GM18499 (cell line): ENCODE results near the gene KRT13.

Experiments used
- ATAC-seq: cut with Tn5 transposase; IDR thresholded peaks from one replicate; pipeline ENCODE4 v1.9.1; 2021; ENCODE audit warnings: moderate number of reproducible peaks; ENCODE audit not compliant: insufficient read depth, unreplicated experiment

The KRT13 gene

DNA sequence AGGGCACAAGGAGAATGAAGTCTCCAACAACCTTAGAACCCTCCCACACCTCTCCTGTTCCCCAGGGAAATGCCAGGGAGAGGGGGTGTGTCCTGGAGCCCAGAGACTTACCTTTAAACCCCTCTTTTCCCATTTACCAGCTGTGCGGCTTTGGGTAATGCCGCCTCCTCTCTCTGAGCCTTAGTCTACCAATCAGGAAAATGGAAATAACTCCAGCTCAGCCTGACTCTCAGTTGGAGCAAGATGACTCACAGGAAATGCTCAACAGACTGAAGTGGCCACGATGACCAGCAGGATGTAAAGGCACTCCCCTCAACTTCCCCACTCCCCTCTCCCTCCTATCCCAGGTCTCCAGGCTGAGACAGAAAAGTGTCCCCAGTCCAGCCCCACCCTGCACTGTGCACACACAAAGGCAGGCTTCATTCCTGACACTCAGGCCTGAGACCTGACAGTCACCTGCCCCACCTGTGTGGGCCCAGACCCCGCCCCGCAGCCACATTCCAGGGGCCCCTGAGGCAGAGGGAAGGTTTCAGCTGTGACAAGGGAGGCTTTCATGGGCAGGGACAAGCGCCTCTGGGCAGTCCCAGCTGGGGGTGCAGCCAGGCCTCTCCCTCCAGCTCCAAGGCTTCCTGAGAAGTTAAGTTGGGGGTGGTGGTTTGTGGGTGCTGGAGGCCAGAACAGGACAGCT lies 16.3 kb upstream of the KRT13 start:
- no peak for ATAC-seq

DNA sequence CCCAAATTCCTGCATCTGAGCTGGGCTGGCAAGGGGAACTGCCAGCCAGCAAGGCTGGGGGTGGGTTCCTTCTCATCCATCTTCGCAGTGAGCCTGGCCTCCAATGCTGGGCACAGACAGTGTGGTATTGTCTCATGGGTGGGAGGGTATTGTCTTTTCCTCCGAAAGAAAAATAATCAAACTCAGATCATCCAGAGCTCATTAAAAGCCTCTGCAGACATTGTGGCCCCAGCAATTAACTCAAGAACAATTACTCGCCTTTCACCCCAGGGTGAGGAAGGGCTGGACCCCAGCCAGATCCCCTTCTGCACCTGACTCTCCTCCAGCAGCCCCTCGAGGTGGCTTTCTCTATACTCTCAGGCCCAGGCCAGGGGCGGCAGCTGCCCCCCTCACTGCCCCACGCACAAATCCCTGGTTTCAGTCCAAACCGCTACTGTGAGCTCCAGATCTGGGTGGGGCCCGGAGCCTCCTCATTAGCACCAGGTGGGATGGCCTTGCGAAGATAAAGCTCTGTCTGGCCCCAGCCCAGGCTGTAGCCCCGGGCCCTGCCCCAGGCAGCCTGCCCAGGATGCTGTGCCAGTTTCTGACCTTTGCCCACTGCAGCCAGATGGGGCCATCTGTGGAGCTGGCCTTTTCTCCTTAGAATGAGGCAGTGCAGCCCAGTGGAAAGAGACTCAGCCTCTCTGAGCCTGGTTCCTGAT lies 15.6 kb upstream of the KRT13 start:
- no peak for ATAC-seq

DNA sequence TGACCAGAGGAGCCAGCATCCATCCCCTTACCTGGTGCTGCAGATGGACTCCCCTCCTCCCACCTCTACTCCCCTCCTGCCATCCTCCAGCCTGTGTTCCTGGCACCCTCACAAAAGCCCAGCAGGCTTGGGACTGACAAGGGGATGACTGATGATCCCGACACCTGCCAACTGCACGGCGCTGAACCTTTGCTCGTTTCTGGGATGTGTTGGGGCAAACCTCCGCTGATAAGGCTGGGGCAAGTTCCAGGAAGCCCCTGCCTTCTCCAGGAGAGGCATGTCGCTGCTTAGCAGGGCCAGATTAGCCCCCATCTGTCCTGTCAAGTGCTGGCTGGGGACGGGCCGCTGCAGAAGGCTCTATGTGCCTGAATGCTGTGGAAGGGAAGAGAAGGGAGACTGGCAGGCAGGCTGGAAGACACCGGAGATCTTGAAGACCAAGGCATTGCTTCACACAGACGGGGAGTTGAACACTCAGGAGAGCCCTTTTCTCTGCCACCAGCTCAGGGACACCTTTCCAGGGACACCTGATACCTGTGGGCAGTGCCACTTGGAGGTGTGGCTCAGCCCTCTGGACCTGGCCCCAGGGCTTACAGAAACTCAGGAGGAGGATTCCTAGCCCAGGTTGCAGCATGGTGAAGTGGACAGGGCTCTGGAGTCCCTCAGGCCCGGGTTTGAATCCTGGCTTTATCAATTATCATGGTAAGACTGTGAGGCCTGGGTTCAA lies 14.3 kb upstream of the KRT13 start:
- no peak for ATAC-seq

DNA sequence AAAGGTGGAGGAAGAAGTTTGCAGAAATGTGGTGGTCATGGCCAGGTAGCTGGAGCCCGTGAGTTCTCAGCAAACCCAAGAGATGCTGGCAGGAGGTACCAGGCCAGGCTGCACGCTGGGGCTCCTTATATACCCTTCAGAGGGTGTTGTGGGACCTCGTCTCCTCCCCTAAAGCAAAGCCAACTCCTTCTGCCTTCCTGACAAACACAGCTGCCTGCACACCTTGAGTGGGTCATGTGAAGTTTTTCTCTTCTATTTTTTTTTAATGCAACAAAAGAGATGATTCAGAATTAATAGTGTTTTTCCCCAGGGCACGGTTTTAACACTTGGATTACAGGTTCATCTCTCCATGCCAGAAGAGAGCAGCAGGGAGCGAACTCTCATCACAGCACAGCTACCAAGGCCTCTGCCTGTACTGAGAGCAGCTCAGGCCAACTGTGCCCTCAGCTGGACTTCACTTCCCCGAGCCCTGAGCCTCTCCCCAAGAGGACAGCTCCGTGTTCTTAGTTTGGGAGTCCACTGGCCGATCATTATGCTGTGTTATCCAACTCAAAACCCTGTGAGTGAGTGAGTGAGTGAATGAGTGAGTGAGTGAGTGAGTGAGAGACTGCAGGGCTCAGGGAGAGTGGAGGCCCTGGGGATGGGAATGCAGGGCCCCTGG lies 13.5 kb upstream of the KRT13 start, which contains the start of gene KRT15:
Gene KRT15 (minus strand): TSS at position 102 of the 661 bp plus-strand sequence. CDS start 63 bp downstream, at position 39.
- no peak for ATAC-seq

DNA sequence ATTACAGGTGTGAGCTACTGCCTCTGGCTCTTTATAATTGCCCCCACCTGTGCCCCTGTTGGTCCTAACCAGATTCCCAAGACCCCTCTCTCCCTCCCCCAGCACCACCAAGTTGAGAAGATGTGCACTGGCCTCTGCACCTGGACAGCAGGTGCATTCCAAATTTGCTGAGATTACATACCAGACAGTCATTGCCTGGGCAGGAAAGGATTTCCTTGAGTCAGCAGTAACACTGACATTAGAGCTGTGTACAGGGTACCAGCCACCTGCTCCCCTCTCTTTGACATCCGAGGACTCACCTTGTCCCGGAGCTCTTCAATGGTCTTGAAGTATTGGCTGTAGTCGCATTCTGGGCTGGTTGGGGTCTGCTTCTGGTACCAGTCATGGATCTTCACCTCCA lies 12.6 kb upstream of the KRT13 start:
- no peak for ATAC-seq

DNA sequence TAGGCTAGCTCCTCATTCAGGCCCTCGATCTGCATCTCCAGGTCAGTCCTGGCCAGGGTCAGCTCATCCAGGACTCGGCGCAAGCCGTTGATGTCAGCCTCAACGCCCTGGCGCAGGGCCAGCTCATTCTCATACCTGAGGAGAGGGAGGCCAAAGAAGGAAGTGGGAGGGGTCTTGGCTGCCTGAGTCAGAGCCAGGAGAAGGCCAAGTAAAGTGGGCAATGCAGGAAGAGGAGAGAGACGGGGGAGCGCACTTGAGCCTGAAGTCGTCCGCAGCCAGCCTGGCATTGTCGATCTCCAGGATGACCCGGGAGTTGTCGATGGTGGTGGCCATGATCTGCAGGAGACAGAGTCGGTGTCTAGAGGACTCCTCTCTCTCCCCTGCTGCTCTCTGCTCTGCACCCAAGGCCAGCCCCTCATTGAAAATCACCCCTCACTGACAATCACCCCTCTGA lies 11.4 kb upstream of the KRT13 start:
- no peak for ATAC-seq

DNA sequence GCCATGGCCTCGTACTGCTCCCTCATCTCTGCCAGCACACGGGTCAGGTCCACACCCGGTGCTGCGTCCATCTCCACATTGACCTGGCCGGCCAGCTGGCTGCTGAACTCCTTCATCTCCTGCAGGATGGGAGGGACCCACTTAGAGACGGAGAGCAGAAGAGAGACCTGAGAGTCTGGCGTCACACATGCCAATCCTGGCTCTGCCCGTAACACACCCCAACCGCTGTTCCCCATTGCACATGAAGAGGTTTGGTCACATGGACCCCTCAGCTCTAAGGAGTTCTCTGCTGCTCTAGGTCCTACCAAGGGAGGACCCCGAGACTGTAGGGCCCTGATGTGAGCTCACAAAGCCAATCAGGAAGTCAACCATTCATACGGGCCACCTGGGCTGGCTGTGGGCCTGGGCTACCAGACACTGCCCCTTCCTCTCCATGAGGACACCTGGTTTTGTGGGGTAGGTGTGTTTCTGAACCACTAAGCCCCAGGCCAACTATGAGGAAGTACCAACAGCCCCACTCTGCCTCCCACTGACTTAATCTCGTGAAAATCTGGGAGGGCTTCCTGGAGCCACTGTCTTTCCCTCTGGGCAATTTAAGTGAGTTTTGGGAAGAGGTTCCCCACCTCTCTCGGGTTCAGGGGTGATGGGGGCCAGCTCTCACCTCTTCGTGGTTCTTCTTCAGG lies 10.9 kb upstream of the KRT13 start:
- no peak for ATAC-seq

DNA sequence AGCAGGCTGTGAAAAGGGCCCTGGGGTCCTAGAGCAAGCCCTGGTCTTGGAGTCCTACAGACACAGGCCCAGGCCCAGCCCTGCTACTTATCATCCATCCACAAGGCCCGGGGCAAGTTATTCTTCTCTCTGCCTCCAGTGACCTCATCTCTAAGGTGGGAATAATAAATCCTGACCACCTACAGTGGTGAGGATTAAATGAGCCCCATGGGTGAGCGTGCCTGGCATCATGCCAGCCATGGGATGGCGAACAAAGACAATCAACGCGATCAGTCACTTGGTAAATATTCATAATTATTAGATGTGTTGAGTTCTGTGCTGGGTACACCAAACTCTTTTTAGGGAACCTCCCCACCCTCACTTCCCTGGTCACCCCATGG lies 7.7 kb upstream of the KRT13 start:
- ATAC-seq, result no peak

DNA sequence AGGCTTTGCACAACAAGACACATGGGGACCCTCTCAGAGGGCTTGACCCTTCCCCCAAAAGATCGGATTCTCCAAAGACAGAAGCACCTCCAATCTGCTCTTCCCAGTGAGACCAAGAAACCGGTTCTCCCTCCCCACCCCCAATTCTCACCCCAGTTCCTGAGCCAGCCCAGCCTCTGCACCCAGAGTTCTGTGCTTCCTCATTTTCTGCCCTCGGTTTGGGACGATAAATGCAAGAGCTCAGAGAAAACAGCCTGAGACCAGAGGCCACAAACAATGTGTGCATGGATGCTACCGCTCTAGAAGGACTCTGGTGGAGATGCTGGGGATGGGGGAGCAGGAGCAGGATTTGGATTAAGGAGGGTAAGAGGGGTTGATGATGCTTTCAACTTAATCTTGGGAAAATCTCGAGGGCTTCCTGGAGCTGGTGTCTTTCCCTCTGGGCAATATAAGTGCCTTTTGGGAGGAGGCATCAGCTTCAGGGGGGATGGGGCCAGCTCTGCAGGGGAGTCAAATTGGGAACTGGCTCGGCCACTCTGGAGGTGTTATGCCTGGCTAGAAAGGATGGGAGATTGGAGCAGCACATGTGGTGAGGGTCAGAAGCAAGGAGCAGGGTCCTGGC lies 7.2 kb upstream of the KRT13 start:
- no peak for ATAC-seq

DNA sequence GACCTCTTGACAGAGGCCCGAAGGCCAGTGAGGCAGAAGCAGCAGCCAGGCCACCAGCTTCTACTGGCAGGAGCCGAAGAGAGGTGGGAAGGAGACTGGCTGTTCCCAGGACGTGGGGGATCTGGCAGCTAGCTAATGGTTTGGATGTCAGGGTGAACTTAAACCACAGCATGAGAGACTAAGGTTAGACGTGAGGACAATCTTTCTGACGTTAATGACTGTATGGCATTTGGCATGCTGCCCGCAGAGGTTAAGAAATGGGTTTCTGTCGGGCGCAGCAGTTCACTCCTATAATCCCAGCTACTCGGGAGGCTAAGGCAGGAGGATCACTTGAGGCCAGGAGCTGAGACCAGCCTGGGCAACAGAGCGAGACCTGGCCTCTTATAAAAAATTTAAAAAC lies 6.3 kb upstream of the KRT13 start:
- no peak for ATAC-seq

DNA sequence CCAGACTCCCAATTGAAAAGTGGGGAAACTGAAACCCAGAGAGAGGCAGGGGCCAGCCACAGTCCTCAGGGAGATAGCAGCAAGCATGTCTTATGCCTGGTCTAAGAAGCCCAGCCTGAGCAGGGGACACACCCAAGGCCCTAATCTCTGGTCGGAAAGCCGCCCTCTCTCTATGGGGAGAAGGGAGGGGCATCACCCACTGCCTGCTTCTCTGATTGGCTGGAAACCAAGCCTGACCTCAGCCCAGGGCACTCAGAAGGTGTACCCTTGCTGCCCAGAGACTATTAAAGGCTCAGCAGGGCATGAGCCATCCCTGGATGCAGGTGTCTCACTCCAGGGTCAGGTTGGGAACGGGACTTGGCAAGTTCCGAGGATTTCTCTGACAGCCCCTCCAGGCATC lies 5.7 kb upstream of the KRT13 start:
- ATAC-seq, result no peak

DNA sequence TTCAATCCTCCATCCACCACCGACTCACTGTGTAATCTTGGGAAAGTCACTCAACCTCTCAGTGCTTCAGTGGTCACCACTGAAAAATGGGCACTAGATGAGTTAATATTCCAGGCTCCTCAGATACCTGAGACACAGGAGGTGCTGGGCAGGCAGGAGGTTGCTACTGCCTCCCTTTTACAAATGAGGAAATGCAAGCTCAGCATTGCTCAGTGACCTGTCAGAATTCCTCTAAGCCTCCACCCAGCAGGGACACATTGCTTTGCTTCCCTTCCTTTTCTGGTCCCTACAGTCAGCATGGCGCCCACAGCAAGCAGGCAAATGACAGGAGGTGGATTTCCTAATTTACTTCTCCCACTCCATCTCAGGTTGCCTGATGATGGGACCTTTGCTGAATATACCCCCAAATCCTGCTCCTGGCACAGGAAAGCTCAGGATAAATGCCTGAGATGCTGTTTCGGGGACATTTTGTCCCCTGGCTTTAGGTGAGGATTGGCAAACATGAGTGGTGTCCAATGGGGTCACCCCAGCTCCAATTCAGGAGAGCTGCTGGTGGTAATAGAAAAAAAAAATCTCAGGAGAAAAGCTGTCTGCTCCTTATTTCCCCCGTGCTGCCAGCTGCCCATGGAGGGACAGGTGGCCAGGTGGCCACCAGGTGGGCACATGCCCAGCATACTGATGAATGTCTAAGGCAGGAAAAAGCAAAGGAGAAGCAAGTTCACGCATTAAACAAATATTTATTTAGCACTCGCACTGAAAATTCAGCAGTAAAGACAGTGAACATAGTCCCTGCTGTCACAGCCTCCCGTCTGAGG lies 5.0 kb upstream of the KRT13 start:
- no peak for ATAC-seq

DNA sequence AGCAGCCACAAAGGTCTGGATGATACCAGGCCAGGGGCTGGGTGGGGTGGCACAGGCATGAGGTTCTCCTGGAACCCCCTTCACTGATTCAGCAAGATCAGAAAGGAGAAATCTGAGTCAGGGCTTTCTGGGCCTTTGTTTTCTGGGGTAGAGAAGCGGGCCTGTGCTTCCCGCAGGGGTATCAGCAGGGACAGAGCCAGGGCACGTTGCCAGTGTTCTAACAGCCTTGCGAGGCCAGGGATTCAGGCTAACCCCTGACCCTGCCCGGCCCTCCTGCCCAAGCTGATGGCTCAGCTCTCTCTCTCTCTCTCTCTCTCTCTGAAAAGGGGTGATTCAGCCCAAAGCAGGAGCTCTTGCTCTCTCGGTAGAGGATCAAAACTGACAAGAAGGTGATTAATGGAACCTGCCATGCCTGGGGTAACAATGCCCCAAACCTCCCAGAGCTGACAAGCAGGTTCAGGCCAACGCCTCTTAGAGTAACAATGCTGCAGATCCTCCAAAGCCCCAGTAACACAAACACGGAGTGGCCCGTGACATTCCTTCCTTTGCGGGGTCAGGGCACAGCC lies 2.0 kb upstream of the KRT13 start:
- no peak for ATAC-seq

DNA sequence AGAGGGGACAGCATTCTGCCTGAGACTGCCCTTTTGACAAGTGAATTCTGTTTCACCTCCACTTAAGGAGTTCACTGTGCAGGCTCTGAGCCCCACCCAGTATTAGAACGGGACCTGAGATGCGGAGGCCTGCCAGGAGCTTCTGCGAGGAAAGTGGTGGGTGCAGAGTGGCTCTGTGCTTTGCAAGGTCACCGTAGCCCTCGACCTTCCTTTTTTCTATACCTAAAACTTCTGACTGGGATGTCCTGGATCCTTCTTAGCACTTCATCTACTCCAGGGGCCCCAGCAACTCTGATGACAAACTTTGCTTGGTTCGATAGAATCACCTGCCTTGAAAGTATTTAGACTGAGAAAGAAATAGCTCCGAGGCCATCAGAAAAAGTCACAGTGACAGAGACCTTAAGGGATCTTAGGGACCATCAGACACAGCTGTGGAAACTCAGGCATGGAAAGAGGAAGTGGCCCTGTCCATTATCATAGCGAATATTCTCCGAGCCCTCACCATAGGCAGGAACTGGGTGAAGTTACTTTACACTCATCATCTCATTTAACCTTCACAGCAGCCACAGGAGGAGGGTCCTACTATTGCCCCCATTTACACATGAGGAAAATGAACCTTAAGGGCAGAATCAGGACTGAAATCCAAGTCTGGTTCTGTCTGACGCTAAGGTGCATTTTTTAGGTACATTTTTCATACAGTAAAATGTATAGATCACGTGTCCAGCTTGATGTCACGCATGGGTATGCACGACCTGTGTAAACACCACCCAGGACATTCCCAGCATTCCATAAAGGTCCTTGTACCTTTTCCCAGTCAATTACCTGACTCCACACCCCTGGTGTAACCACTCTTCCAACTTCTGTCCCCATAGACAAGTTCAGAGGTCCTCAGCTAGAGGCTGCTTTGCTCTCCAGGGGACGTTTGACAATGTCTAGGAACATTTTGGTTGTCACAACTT lies 676 bp upstream of the KRT13 start:
- ATAC-seq, result no peak

DNA sequence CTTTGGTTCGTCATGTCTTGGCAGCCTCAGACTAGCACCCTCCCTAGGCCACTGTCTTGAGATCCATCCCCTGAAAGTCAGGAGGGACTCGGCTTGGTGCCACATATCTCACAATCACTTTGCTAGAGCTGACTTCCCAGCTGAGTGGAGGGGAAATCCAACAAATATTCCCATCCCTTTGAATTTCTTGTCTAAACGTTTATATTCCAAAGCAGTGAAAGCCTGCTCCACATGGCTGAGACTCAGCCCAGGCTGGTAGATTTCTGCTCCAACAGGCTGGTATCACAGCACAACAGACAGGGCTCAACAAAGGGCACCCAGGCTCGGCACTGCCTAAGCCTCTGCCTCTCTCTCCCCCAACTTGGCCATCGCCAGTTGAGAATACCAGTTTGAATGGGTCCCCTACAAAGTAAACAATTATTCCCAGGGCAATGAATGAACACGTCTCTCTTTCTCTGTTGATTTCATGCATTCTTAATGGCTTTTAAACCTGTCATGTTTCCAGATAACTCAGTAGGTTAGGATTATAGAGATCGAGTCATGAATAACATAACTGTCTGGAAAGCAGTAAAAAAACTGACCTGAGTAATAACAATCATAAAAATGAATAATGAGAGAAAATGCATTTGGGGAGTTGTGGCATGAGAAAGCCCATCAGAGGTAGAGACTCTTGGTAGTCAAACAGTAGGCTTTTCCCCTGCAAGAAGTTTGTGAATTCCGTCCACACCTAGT lies 1.0 kb downstream of the KRT13 start:
- ATAC-seq, result no peak

DNA sequence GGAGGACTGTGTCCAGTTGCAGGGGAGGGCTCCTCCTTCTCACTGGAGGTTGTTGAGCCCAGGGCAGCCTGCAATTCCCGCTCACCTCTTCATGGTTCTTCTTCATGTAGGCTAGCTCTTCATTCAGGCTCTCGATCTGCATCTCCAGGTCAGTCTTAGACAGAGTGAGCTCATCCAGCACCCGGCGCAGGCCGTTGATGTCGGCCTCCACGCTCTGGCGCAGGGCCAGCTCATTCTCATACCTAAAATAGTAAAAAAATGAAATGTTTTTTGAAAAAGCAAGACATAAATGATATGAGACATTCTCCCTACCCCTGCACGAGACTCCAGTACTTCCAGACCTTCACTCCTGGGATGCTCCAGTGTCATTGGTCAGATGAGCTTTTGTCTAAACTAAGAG lies 2.2 kb downstream of the KRT13 start:
- no peak for ATAC-seq
